Measurements from ENCODE around the gene BLOC1S5. TPM values are rescaled to one million over a fixed set of nuclear protein-coding genes. Genes with fewer than 3 reads are reported as not detected.

BLOC1S5 gene
- total RNA-seq (2014; rRNA removed; shearing (Covaris generic)) (22.6 and 30.0 TPM in 2 replicates), total RNA-seq (2022) (25.7 and 30.7 TPM in 2 replicates), Bru-seq, nascent RNA (percentile 91 among the genes with signal in this experiment), BruChase-seq, experiment 1, labeled RNA remaining after a 6-hour chase (percentile 92 among the genes with signal in this experiment), BruChase-seq, experiment 2, labeled RNA remaining after a 2-hour chase (percentile 97 among the genes with signal in this experiment)
- long read RNA-seq, transcript BLOC1S5-201 (6 exons, 2,445 nt) = minor isoform, 5 of 119 reads
- long read RNA-seq, transcript BLOC1S5-202 (5 exons, 2,684 nt) = major isoform, 91 of 119 reads
- long read RNA-seq, transcript BLOC1S5-205 (4 exons, 368 nt) = minor isoform, 9 of 119 reads
- long read RNA-seq, partial matches to known transcripts = 6 of 119 reads
- long read RNA-seq, other reads (novel, unspliced or antisense) = 8 of 119 reads

- peak; percentile 98 for DNase-seq (ENCODE audit: low spot score)
- H3K36me3 ChIP-seq (ENCODE audit: insufficient read depth, low read length) = peaks cover 31% of the 10 kb centered on the region
- H3K4me3 ChIP-seq (ENCODE audit: low read depth, low read length, poor library complexity, severe bottlenecking) = peak within 1 kb of the TSS; percentile 94
- peak within 1 kb of the TSS; percentile 86 for H2AFZ ChIP-seq (ENCODE audit: low read length)
- no TSS peak for BruUV-seq (replicated peaks)
- H3K9me2 ChIP-seq (ENCODE audit: insufficient read depth, low read length) = no peaks in the 10 kb centered on the region; the same call in 1 of the 2 replicates
- intact Hi-C loops (cut with micrococcal nuclease; ENCODE audit: unreplicated experiment) = loop anchor here (1.0 to 5.0 kb wide), 4 partner anchors 38 to 677 kb away; partner anchors contain the start of genes CAGE1, EEF1E1 and RIOK1
- ChIA-PET CTCF (ENCODE audit: unreplicated experiment) (no interaction called here), POLR2A (interaction anchor here (0.8 to 2.2 kb wide), 8 partner anchors 8 to 369 kb away, joined by 3 to 22 read pairs (median 4); partner anchors contain the start of gene EEF1E1)
- no peak for TF ChIP-seq EZH2phosphoT487 (IDR thresholded peaks at IDR 0.05; ENCODE audit: borderline replicate concordance, low read depth, low read length)
- no peak; the same call in 1 of the 2 replicates for TF ChIP-seq CTCF (conservative IDR thresholded peaks at IDR 0.05; ENCODE audit: low read length)
- no peaks in the 10 kb centered on the region for H3K9me3 ChIP-seq (ENCODE audit: low read length)
- H4K20me1 ChIP-seq (ENCODE audit: insufficient read depth, low read length) = no peaks in the 10 kb centered on the region
- H3K4me1 ChIP-seq (ENCODE audit: insufficient read depth, low read length, poor library complexity, severe bottlenecking) = peaks cover 27% of the 10 kb centered on the region
- peak within 1 kb of the TSS; percentile 86 for H3K4me2 ChIP-seq (ENCODE audit: low read length)
- peak within 1 kb of the TSS; percentile 64 for H3K27ac ChIP-seq (ENCODE audit: low read depth, low read length, poor library complexity, severe bottlenecking)
- peaks cover 19% of the 10 kb centered on the region; the same call in 1 of the 2 replicates for H3K79me2 ChIP-seq (ENCODE audit: insufficient read depth, low read depth, low read length)
These were observed at the start of gene BLOC1S5 for GRCh38 chr6:8063761-8064637. Gene BLOC1S5 (minus strand): TSS chr6:8064389. CDS start chr6:8064376, 13 bp downstream.

GRCh38 chr6:8113131-8113654 lies 49.0 kb upstream of the BLOC1S5 start:
- Histone ChIP-seq H3K9me2 (ENCODE audit: insufficient read depth, low read length) (no peaks in the 10 kb centered on the region), H4K20me1 (ENCODE audit: insufficient read depth, low read length) (no peaks in the 10 kb centered on the region), H3K4me2 (ENCODE audit: low read length) (no peak overlapping the region), H3K4me3 (ENCODE audit: low read depth, low read length, poor library complexity, severe bottlenecking) (no peak overlapping the region), H3K4me1 (ENCODE audit: insufficient read depth, low read length, poor library complexity, severe bottlenecking) (no peaks in the 10 kb centered on the region), H3K79me2 (ENCODE audit: insufficient read depth, low read depth, low read length) (no peaks in the 10 kb centered on the region), H3K9me3 (ENCODE audit: low read length) (no peaks in the 10 kb centered on the region), H3K27ac (ENCODE audit: low read depth, low read length, poor library complexity, severe bottlenecking) (no peak overlapping the region), H3K36me3 (ENCODE audit: insufficient read depth, low read length) (no peaks in the 10 kb centered on the region), H2AFZ (ENCODE audit: low read length) (no peak overlapping the region)
- TF ChIP-seq CTCF (conservative IDR thresholded peaks at IDR 0.05; ENCODE audit: low read length) = no peak
- TF ChIP-seq EZH2phosphoT487 (IDR thresholded peaks at IDR 0.05; ENCODE audit: borderline replicate concordance, low read depth, low read length) = no peak
- CTCF ChIA-PET (ENCODE audit: unreplicated experiment) = no interaction called here
- no TSS peak for BruUV-seq (replicated peaks)
- no peak for DNase-seq (ENCODE audit: low spot score)
- POLR2A ChIA-PET = interaction anchor here (0.5 to 0.9 kb wide), 4 partner anchors 11 to 1581 kb away, joined by 3 read pairs; partner anchors contain the start of gene EEF1E1
- intact Hi-C loops (cut with micrococcal nuclease; ENCODE audit: unreplicated experiment) = no loop called here

Data from OCI-LY7 (cell line).